HepG2 (cell line): ENCODE results near the gene RPL3. TPM values are rescaled to one million over a fixed set of nuclear protein-coding genes. Genes with fewer than 3 reads are reported as not detected.

Source experiments
- ARNTL ChIP-seq: sonication (generic); formaldehyde crosslinking; IDR thresholded peaks from 2 replicates; pipeline ENCODE4 v1.4.0; 2020; ENCODE audit warnings: mild to moderate bottlenecking, missing genetic modification reagents
- ESRRA ChIP-seq: sonication (generic); formaldehyde crosslinking; IDR thresholded peaks from 2 replicates; pipeline ENCODE4 v1.5.1; 2020; ENCODE audit warnings: mild to moderate bottlenecking, low read depth, missing genetic modification reagents
- FOXC1 ChIP-seq: sonication (generic); formaldehyde crosslinking; IDR thresholded peaks from 2 replicates; pipeline ENCODE4 v1.8.0; 2022; ENCODE audit warnings: mild to moderate bottlenecking, missing genetic modification reagents, borderline replicate concordance
- FOXK2 ChIP-seq: fragments of 450-650 bp; IDR thresholded peaks from 2 replicates; pipeline ENCODE4 v1.6.1; 2016
- HOXA3 ChIP-seq: sonication (generic); formaldehyde crosslinking; IDR thresholded peaks from 2 replicates; pipeline ENCODE4 v1.5.0; 2020; ENCODE audit warnings: missing genetic modification reagents
- JUND ChIP-seq: sonication (generic); formaldehyde crosslinking; IDR thresholded peaks from 2 replicates; pipeline ENCODE4 v1.8.0; 2022; ENCODE audit warnings: mild to moderate bottlenecking, missing genetic modification reagents
- KMT2B ChIP-seq: IDR thresholded peaks from 2 replicates; pipeline ENCODE4 v1.6.1; 2016; ENCODE audit warnings: missing genetic modification reagents, missing compliant biosample characterization
- MED13 ChIP-seq: sonication (generic); formaldehyde crosslinking; IDR thresholded peaks from 2 replicates; pipeline ENCODE4 v1.5.0; 2020; ENCODE audit warnings: missing genetic modification reagents
- MLLT10 ChIP-seq: sonication (generic); formaldehyde crosslinking; IDR thresholded peaks from 2 replicates; pipeline ENCODE4 v1.4.0; 2020; ENCODE audit warnings: missing genetic modification reagents
- NR2F6 ChIP-seq, 2 experiments: IDR thresholded peaks; 2 replicates each; pipeline ENCODE4 v1.6.1; 2016; ENCODE audit warnings: antibody characterized with exemption in 1 of 2, mild to moderate bottlenecking in 1 of 2
- PBX2 ChIP-seq: IDR thresholded peaks from 2 replicates; pipeline ENCODE4 v1.6.1; 2016; ENCODE audit warnings: control low read depth
- SRY ChIP-seq: sonication (generic); formaldehyde crosslinking; IDR thresholded peaks from 2 replicates; pipeline ENCODE4 v1.8.0; 2022; ENCODE audit warnings: mild to moderate bottlenecking, missing genetic modification reagents
- XRCC5 ChIP-seq: fragments of 200-400 bp; formaldehyde crosslinking; optimal IDR thresholded peaks from 2 replicates; pipeline ENCODE3; 2017; ENCODE audit warnings: mild to moderate bottlenecking, low read length
- ZBTB49 ChIP-seq: sonication (generic); formaldehyde crosslinking; IDR thresholded peaks from 2 replicates; pipeline ENCODE4 v1.4.0; 2020; ENCODE audit warnings: missing genetic modification reagents, borderline replicate concordance
- ZEB1 ChIP-seq: IDR thresholded peaks from 2 replicates; pipeline ENCODE4 v1.6.1; 2012; ENCODE audit warnings: mild to moderate bottlenecking, low read depth, inconsistent platforms; ENCODE audit not compliant: insufficient replicate concordance
- ZNF17 ChIP-seq: sonication (generic); formaldehyde crosslinking; IDR thresholded peaks from 2 replicates; pipeline ENCODE4 v1.5.0; 2020; ENCODE audit warnings: mild to moderate bottlenecking, missing genetic modification reagents
- ZNF225 ChIP-seq: sonication (generic); formaldehyde crosslinking; IDR thresholded peaks from 2 replicates; pipeline ENCODE4 v1.4.0; 2020; ENCODE audit warnings: mild to moderate bottlenecking, missing genetic modification reagents
- ZNF275 ChIP-seq: sonication (generic); formaldehyde crosslinking; IDR thresholded peaks from 2 replicates; pipeline ENCODE4 v1.8.0; 2022; ENCODE audit warnings: missing genetic modification reagents, mild to moderate bottlenecking, inconsistent platforms, borderline replicate concordance
- ZNF281 ChIP-seq: sonication (generic); formaldehyde crosslinking; IDR thresholded peaks from 2 replicates; pipeline ENCODE4 v1.4.0; 2020; ENCODE audit warnings: missing genetic modification reagents, borderline replicate concordance
- ZNF296 ChIP-seq: sonication (generic); formaldehyde crosslinking; conservative IDR thresholded peaks from 2 replicates; pipeline ENCODE4 v1.5.0; 2020; ENCODE audit warnings: mild to moderate bottlenecking, missing genetic modification reagents
- ZNF343 ChIP-seq: sonication (generic); formaldehyde crosslinking; IDR thresholded peaks from 2 replicates; pipeline ENCODE4 v1.4.0; 2020; ENCODE audit warnings: mild to moderate bottlenecking, missing genetic modification reagents
- ZNF576 ChIP-seq: sonication (generic); formaldehyde crosslinking; IDR thresholded peaks from 2 replicates; pipeline ENCODE4 v1.4.0; 2020; ENCODE audit warnings: mild to moderate bottlenecking, missing genetic modification reagents
- ZSCAN22 ChIP-seq: sonication (generic); formaldehyde crosslinking; IDR thresholded peaks from 2 replicates; pipeline ENCODE4 v1.4.0; 2020; ENCODE audit warnings: mild to moderate bottlenecking, missing genetic modification reagents
- polyA plus RNA-seq, 8 experiments: library from polyadenylated mRNA; depleted of rRNA in 3 of 8; stranded (reverse) in 7 of 8; unstranded in 1 of 8; fragments of >200 nt; fragmentation: Illumina TruSeq in 4 of 8; extraction: Trizol in 4 of 8; gene quantifications; 2 replicates each; pipeline versions ENCODE4 v1.2.1 to v1.2.3, GENCODE V29; 2011 to 2016; ENCODE audit warnings: low read depth in 4 of 8, missing spikeins in 1 of 8, mixed read lengths in 1 of 8; ENCODE audit not compliant: insufficient read depth in 1 of 8
- total RNA-seq, 5 experiments: library from RNA; depleted of rRNA; stranded (reverse); fragments of >200 nt; fragmentation: Illumina TruSeq; extraction: Trizol; gene quantifications; 2 replicates each; pipeline ENCODE4 v1.2.3, GENCODE V29; 2016; ENCODE audit warnings: low read depth in 1 of 5

The RPL3 gene
- total and polyA plus RNA-seq, 2 of the 13 experiments (the other 11 are each of a cell fraction or from before 2014, with no cell fraction given): 1,051 to 3,279 TPM

GRCh38 chr22:39303892-39304671 lies 15.3 kb downstream of the RPL3 start (continued):
- TF ChIP-seq PBX2 (CRISPR knock-in tag) (no peak), ZNF343 (CRISPR knock-in tag) (no peak), FOXC1 (no peak), ZNF296 (CRISPR knock-in tag) (no peak), ZBTB49 (CRISPR knock-in tag) (no peak), ZSCAN22 (no peak), MED13 (CRISPR knock-in tag) (no peak), ZNF17 (CRISPR knock-in tag) (no peak), MLLT10 (CRISPR knock-in tag) (no peak), SRY (CRISPR knock-in tag) (0 out of 2 replicates have a peak, but pooled peaks have one; percentile 5), ZNF225 (CRISPR knock-in tag) (no peak), ARNTL (CRISPR knock-in tag) (peak; percentile 71), ZNF576 (CRISPR knock-in tag) (no peak), ESRRA (CRISPR knock-in tag) (no peak), JUND (0 out of 2 replicates have a peak, but pooled peaks have one; percentile 15), ZNF275 (CRISPR knock-in tag) (no peak), FOXK2 (no peak), ZEB1 (no peak), HOXA3 (no peak), XRCC5 (no peak), NR2F6 (IDR thresholded peaks at IDR 0.05) (peak; percentile 67), NR2F6 (CRISPR knock-in tag; IDR thresholded peaks at IDR 0.05) (peak; percentile 57), KMT2B (CRISPR knock-in tag) (no peak), ZNF281 (CRISPR knock-in tag) (no peak)
